ENCODE data around the gene CHMP2A. TPM values are rescaled to one million over a fixed set of nuclear protein-coding genes. Genes with fewer than 3 reads are reported as not detected.
A peak's percentile ranks its signal among the peaks of the same experiment; 100 is the strongest.

CHMP2A gene
- total and polyA plus RNA-seq, 4 donors: 87.7 to 309 (median 192) TPM

GRCh38 chr19:58558066-58558622 lies 3.2 kb upstream of the CHMP2A start, which contains the start of gene UBE2M:
TSS of gene UBE2M (minus strand) at chr19:58558611. CDS start at chr19:58558381, 230 bp downstream.
- Histone ChIP-seq H3K27ac (ENCODE audit: low read depth in 1 of 2, low read length in 1 of 2) (peak within 1 kb of the TSS; percentile 98 to 99), H3K27me3 (ENCODE audit: control insufficient read depth in 3 of 3, insufficient read depth in 3 of 3, low read length in 2 of 3) (peaks cover 0 to 9% (median 7%) of the 10 kb centered on the region in 3 donors), H3K9me3 (ENCODE audit: control insufficient read depth in 4 of 4, insufficient read depth in 3 of 4, low read length in 3 of 4) (no peaks in the 10 kb centered on the region), H3K4me1 (ENCODE audit: control insufficient read depth in 5 of 5, insufficient read depth in 5 of 5, low read length in 5 of 5) (peaks cover 9 to 56% (median 28%) of the 10 kb centered on the region in 5 donors), H3K36me3 (ENCODE audit: control insufficient read depth in 4 of 4, insufficient read depth in 4 of 4, low read length in 4 of 4) (peaks cover 0 to 11% (median 9%) of the 10 kb centered on the region in 4 donors), H3K4me3 (peak within 1 kb of the TSS; percentile 85), H3K9ac (ENCODE audit: insufficient read depth in 1 of 2, low read length in 2 of 2) (peak within 1 kb of the TSS; percentile 96 to 97)
- no peak for ATAC-seq (ENCODE audit: insufficient read depth, low FRiP score)
- DNase-seq: peak in 2 of 3 donors; percentile 45 to 51
- no peak for TF ChIP-seq CTCF (IDR thresholded peaks at IDR 0.05; ENCODE audit: control extremely low read depth, extremely low read depth)
- 1% methylated on average over 16 to 62 of the region's 62 CpGs for WGBS, 2 donors

- no peak for TF ChIP-seq CTCF (IDR thresholded peaks at IDR 0.05; ENCODE audit: control extremely low read depth, extremely low read depth)
- peak overlapping the region; percentile 97 to 99 for H3K27ac ChIP-seq (ENCODE audit: low read depth in 1 of 2, low read length in 1 of 2)
- H3K36me3 ChIP-seq (ENCODE audit: control insufficient read depth in 4 of 4, insufficient read depth in 4 of 4, low read length in 4 of 4): peaks cover 0 to 15% (median 10%) of the 10 kb centered on the region in 4 donors
- H3K9me3 ChIP-seq (ENCODE audit: control insufficient read depth in 4 of 4, insufficient read depth in 3 of 4, low read length in 3 of 4): no peaks in the 10 kb centered on the region
- H3K4me3 ChIP-seq: peak overlapping the region; percentile 85
- H3K27me3 ChIP-seq (ENCODE audit: control insufficient read depth in 3 of 3, insufficient read depth in 3 of 3, low read length in 2 of 3): peaks cover 0 to 9% (median 7%) of the 10 kb centered on the region in 3 donors
- ATAC-seq (ENCODE audit: insufficient read depth, low FRiP score) (no peak), DNase-seq (peak in 1 of 3 donors; percentile 6)
- H3K9ac ChIP-seq (ENCODE audit: insufficient read depth in 1 of 2, low read length in 2 of 2): peak overlapping the region; percentile 96 to 97
- peaks cover 9 to 49% (median 23%) of the 10 kb centered on the region in 5 donors for H3K4me1 ChIP-seq (ENCODE audit: control insufficient read depth in 5 of 5, insufficient read depth in 5 of 5, low read length in 5 of 5)
- 32 to 40% methylated on average over 12 of the region's 12 CpGs for WGBS, 2 donors
Observed at GRCh38 chr19:58557221-58558065, 2.5 kb upstream of the CHMP2A start.

GRCh38 chr19:58556622-58557220 lies 1.8 kb upstream of the CHMP2A start:
- WGBS, 2 donors: 65 to 68% methylated on average over 10 of the region's 10 CpGs
- peak in 1 of 3 donors; percentile 8 for DNase-seq
- Histone ChIP-seq H3K4me3 (no peak overlapping the region), H3K9ac (ENCODE audit: insufficient read depth in 1 of 2, low read length in 2 of 2) (peak overlapping the region in 1 of 2 donors; percentile 97), H3K27me3 (ENCODE audit: control insufficient read depth in 3 of 3, insufficient read depth in 3 of 3, low read length in 2 of 3) (peaks cover 0 to 5% (median 4%) of the 10 kb centered on the region in 3 donors), H3K4me1 (ENCODE audit: control insufficient read depth in 5 of 5, insufficient read depth in 5 of 5, low read length in 5 of 5) (peaks cover 9 to 42% (median 17%) of the 10 kb centered on the region in 5 donors), H3K27ac (ENCODE audit: low read depth in 1 of 2, low read length in 1 of 2) (peak overlapping the region in 1 of 2 donors; percentile 99), H3K9me3 (ENCODE audit: control insufficient read depth in 4 of 4, insufficient read depth in 3 of 4, low read length in 3 of 4) (no peaks in the 10 kb centered on the region), H3K36me3 (ENCODE audit: control insufficient read depth in 4 of 4, insufficient read depth in 4 of 4, low read length in 4 of 4) (peaks cover 0 to 19% (median 17%) of the 10 kb centered on the region in 4 donors)
- no peak for TF ChIP-seq CTCF (IDR thresholded peaks at IDR 0.05; ENCODE audit: control extremely low read depth, extremely low read depth)
- ATAC-seq (ENCODE audit: insufficient read depth, low FRiP score): no peak
